ENCODE data around the gene HIVEP3.

DNA sequence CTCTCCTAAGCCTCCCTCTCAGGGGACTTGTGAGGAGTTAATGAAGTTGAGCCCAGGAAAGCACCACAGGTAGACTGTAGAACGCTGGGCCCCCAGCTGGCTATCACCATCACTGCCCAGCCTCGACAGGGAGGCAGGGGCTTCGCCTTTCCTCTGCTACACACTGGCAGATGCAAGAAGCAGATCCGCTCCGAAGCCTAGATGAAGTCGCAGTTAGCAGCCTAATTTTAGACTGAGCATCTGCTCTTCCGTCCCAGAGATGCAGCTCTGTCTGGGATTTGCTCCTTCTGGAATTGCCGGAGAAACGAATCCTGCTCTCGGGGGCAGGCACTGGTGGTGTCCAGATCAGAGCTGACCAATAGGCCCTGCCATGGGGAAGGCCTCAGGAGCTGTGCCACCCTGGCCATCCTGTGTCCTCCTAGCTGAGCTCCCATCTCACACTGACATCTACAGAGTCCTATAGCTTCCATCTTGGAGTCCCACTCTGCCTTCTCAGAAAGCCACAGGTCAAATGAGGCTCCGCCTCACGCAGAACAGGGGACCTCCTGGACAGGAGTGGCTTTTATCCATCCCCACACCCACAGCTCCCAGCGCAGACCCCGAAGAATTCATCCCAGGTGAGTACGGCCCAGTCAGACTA lies 247.5 kb downstream of the HIVEP3 start:
- TF ChIP-seq EZH2 (IDR thresholded peaks at IDR 0.05; ENCODE audit: borderline replicate concordance, low read depth, low read length, poor library complexity, severe bottlenecking), result no peak
- TF ChIP-seq, protein P1, sequence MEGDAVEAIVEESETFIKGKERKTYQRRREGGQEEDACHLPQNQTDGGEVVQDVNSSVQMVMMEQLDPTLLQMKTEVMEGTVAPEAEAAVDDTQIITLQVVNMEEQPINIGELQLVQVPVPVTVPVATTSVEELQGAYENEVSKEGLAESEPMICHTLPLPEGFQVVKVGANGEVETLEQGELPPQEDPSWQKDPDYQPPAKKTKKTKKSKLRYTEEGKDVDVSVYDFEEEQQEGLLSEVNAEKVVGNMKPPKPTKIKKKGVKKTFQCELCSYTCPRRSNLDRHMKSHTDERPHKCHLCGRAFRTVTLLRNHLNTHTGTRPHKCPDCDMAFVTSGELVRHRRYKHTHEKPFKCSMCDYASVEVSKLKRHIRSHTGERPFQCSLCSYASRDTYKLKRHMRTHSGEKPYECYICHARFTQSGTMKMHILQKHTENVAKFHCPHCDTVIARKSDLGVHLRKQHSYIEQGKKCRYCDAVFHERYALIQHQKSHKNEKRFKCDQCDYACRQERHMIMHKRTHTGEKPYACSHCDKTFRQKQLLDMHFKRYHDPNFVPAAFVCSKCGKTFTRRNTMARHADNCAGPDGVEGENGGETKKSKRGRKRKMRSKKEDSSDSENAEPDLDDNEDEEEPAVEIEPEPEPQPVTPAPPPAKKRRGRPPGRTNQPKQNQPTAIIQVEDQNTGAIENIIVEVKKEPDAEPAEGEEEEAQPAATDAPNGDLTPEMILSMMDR (conservative IDR thresholded peaks at IDR 0.05; ENCODE audit: low read depth, low read length), result no peak
